GM12891 (cell line): ENCODE results near the gene TGM4.
"Not testable (repeated sequence)": the region's sequence is repeated elsewhere in the genome, so short reads cannot be mapped to it uniquely, and the experiment has no call there.

Source experiments
- DNase-seq: peaks from one replicate; pipeline ENCODE4 v3.0.0; 2011; ENCODE audit warnings: low spot score; ENCODE audit not compliant: insufficient read length
- FAIRE-seq: peaks from 2 replicates; lab custom pipeline; 2011; peaks lifted over from hg19 to GRCh38; lab: Jason Lieb, UNC
- PAX5 ChIP-seq: IDR thresholded peaks from 2 replicates; pipeline ENCODE4 v1.6.1; 2011; ENCODE audit warnings: low read length, moderate library complexity, mild to moderate bottlenecking; ENCODE audit not compliant: insufficient read depth, severe bottlenecking
- POLR2A ChIP-seq: IDR thresholded peaks from 2 replicates; pipeline ENCODE4 v1.6.1; 2011; ENCODE audit warnings: low read depth, low read length, control low read depth
- POLR2AphosphoS5 ChIP-seq: IDR thresholded peaks from 2 replicates; pipeline ENCODE4 v1.6.1; 2011; ENCODE audit warnings: low read depth, low read length, control low read depth
- POU2F2 ChIP-seq: IDR thresholded peaks from 2 replicates; pipeline ENCODE4 v1.6.1; 2011; ENCODE audit warnings: low read depth, mild to moderate bottlenecking, control low read depth, low read length, moderate library complexity
- SPI1 ChIP-seq: IDR thresholded peaks from 2 replicates; pipeline ENCODE4 v1.6.1; 2011; ENCODE audit warnings: low read depth, low read length, control low read depth
- TAF1 ChIP-seq: IDR thresholded peaks from 2 replicates; pipeline ENCODE4 v1.6.1; 2011; ENCODE audit warnings: low read depth, low read length, control low read depth

The TGM4 gene

GRCh38 chr3:44848634-44849033 lies 25.8 kb upstream of the TGM4 start:
- TF ChIP-seq POLR2AphosphoS5 (no peak), SPI1 (peak; percentile 75)
- FAIRE-seq (no peak), DNase-seq (no peak)

DNA sequence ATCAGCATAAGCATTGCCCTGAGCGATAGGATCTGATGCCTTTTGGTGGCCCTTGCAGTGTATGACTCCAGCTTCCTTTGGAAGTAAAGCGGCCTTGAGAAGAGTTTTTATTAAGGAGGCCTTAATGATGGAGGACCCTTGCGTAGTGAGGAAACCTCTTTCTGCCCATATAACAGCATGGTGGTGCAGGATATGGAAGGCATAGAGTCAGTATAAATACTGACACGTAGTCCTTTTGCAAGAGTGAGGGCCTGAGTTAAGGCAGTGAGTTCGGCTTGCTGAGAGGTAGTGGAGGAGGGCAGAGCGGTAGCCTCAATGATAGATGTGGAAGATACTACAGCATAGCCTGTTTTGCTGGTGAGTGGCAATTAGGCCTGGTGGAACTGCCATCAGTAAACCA lies 17.7 kb upstream of the TGM4 start:
- DNase-seq, FAIRE-seq: not testable (repeated sequence)

DNA sequence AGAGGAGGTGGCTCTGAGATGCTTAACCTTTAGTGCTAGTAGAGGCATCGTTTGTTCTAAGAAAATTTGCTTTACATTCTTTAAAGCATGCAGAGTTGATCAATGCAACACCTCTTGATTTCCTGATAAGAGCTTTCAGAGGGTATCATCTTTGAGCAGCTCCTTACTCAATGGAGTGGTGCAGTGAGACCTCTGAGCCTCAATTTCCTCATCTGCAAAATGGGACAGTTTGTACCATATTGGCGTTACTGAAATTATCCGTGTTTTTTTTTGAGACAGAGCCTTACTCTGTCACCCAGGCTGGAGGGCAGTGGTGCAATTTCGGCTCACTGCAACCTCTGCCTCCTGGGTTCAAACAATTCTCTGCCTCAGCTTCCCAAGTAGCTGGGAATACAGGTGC lies 14.3 kb upstream of the TGM4 start:
- no peak for FAIRE-seq
- no peak for TF ChIP-seq POU2F2
- no peak for TF ChIP-seq SPI1
- no peak for TF ChIP-seq PAX5
- TF ChIP-seq TAF1 = no peak
- TF ChIP-seq POLR2AphosphoS5 = no peak
- no peak for TF ChIP-seq POLR2A
- no peak for DNase-seq

- DNase-seq = peak; percentile 95
- FAIRE-seq = peak; percentile 95
- TF ChIP-seq POU2F2 (no peak), POLR2AphosphoS5 (peak; percentile 74), SPI1 (no peak), PAX5 (no peak), POLR2A (peak; percentile 75), TAF1 (peak; percentile 40; the same call in 1 of the 2 replicates)
Measured at GRCh38 chr3:44861412-44862225, 12.8 kb upstream of the TGM4 start, which contains the start of gene TMEM42. TSS of gene TMEM42 (plus strand) at chr3:44861912. CDS start at chr3:44861925, 13 bp downstream.

- peak; percentile 87 for FAIRE-seq
- no peak for DNase-seq
- TF ChIP-seq SPI1 = no peak
- TF ChIP-seq POU2F2 = no peak
- TF ChIP-seq TAF1 = no peak
- no peak for TF ChIP-seq PAX5
- TF ChIP-seq POLR2A = no peak
- TF ChIP-seq POLR2AphosphoS5 = no peak
Measured at GRCh38 chr3:44862226-44862637, 12.2 kb upstream of the TGM4 start.

- no peak for FAIRE-seq
- no peak for TF ChIP-seq POLR2A
- TF ChIP-seq PAX5 = no peak
- no peak for TF ChIP-seq TAF1
- no peak for TF ChIP-seq SPI1
- TF ChIP-seq POU2F2 = no peak
- no peak for TF ChIP-seq POLR2AphosphoS5
Measured at GRCh38 chr3:44865272-44866035, 9.0 kb upstream of the TGM4 start.

GRCh38 chr3:44867421-44868111 lies 6.8 kb upstream of the TGM4 start:
- no peak for FAIRE-seq
- TF ChIP-seq POLR2A (no peak), PAX5 (no peak)
- no peak for DNase-seq

More at GRCh38 chr3:44865272-44866035, 9.0 kb upstream of the TGM4 start:
- DNase-seq = no peak

DNA sequence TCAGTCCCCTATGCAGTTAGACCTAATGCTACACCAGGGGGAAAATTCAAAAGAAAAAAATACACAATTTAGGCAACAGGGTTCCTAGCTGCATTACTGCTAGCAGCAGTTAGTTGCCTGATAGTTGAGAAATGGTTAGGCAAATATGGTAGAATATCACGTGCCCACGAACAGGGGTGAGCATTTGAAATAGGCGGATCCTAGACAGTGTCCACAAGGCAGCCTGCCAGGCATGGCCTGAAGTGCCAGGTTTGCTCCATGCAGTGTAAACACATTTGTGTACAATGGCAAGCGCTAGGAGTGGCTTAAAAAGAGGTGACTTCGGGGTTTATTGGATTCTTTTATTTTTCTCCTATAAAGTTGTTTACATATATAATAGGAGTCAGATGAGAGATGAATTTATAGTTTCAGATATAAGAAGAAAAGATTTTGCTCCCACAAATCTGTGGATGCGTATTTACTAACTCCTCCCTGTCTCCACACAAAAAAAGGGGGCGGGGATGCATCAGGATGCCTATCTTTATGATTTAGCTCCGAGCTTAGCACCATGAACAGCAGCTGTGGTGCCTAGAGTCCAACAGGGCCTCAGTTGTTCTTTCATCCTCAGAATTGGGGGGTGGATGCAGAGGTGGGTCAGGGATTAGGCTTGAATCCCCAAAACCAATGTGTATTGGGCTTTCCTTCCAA lies 3.9 kb upstream of the TGM4 start:
- DNase-seq (no peak), FAIRE-seq (no peak)
- TF ChIP-seq POLR2AphosphoS5 = no peak
- TF ChIP-seq POU2F2 = no peak
- no peak for TF ChIP-seq PAX5
- no peak for TF ChIP-seq TAF1

DNA sequence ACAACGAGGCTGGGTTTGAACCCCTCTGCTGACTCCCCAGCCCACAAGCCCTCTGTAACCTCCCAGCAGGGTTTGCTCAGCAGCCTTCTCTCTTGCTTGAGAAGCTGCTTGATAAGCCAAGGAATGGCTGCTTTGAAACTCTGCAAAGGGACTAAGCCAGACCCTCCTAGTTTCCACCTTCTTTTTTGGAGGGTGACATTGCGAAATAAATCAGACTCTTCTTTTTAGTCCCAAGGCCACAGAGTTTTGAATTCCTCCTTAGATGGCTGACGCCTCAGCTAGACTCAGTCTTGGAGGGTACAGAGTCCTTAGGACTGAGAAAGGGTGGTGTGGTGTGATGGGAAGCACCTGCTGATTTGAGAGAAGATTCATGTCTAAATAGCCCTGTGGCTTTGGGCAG lies 1.2 kb downstream of the TGM4 start:
- no peak for FAIRE-seq
- TF ChIP-seq PAX5 (no peak), SPI1 (no peak), POLR2A (no peak), POLR2AphosphoS5 (no peak), POU2F2 (no peak), TAF1 (no peak)
- no peak for DNase-seq
